SK-N-SH (cell line): Measurements from ENCODE around the gene GLYAT. TPM values are rescaled to one million over a fixed set of nuclear protein-coding genes. Genes with fewer than 3 reads are reported as not detected.
A peak's percentile ranks its signal among the peaks of the same experiment; 100 is the strongest.

Experiments
- CTCF ChIA-PET: fragments of 300-600, 350-600 bp; formaldehyde crosslinking; extraction: SDS; loops from one replicate; lab custom pipeline; 2021; lab: Yijun Ruan, JAX
- POLR2A ChIA-PET: fragments of 350-600 bp; sonication (Branson Sonifier 250); formaldehyde crosslinking; extraction: SDS; loops from one replicate; lab custom pipeline; 2020; ENCODE audit warnings: antibody characterized with exemption, inconsistent platforms; lab: Yijun Ruan, JAX
- DNase-seq: peaks from one replicate; pipeline ENCODE4 v3.0.0; 2012
- H2AFZ ChIP-seq: fragments of 200-600 bp; sonication (generic); 2 replicates; pipeline ENCODE4 v1.8.1; 2016; ENCODE audit warnings: antibody characterized with exemption, mild to moderate bottlenecking, low read depth
- H3F3A ChIP-seq: fragments of 200-600 bp; sonication (generic); replicated peaks from 2 replicates; pipeline ENCODE3; 2016; ENCODE audit warnings: antibody characterized with exemption, mild to moderate bottlenecking; ENCODE audit not compliant: insufficient read depth
- H3K27ac ChIP-seq, 2 experiments: fragments of 200-500 bp in 1 of 2; fragments of 200-600 bp in 1 of 2; sonication (Bioruptor generic) in 1 of 2; sonication (generic), shearing (Covaris generic) in 1 of 2; 2 replicates each; pipeline versions ENCODE4 v1.5.1 to v1.6.1; 2014 to 2016; ENCODE audit warnings: low read depth in 2 of 2, inconsistent platforms in 1 of 2, low read length in 1 of 2, mild to moderate bottlenecking in 1 of 2, mixed read lengths in 1 of 2
- H3K27me3 ChIP-seq: fragments of 200-600 bp; sonication (generic), shearing (Covaris generic); 2 replicates; pipeline ENCODE4 v1.6.1; 2016; ENCODE audit warnings: mixed run types; ENCODE audit not compliant: insufficient read depth
- H3K36me3 ChIP-seq, 2 experiments: fragments of 200-500 bp in 1 of 2; fragments of 200-600 bp in 1 of 2; sonication (Bioruptor generic) in 1 of 2; sonication (generic) in 1 of 2; replicated peaks in 1 of 2; 2 replicates each; pipeline versions ENCODE3 to v1.5.1; 2014 to 2016; ENCODE audit warnings: low read length in 1 of 2, mild to moderate bottlenecking in 1 of 2; ENCODE audit not compliant: insufficient read depth in 2 of 2, control insufficient read depth in 1 of 2
- H3K4me1 ChIP-seq, 2 experiments: fragments of 200-500 bp in 1 of 2; fragments of 200-600 bp in 1 of 2; sonication (Bioruptor generic) in 1 of 2; sonication (generic), shearing (Covaris generic) in 1 of 2; 2 replicates each; pipeline versions ENCODE4 v1.5.1 to v1.6.1; 2014 to 2016; ENCODE audit warnings: low read depth in 1 of 2, low read length in 1 of 2, mixed run types in 1 of 2; ENCODE audit not compliant: insufficient read depth in 2 of 2, control insufficient read depth in 1 of 2
- H3K4me2 ChIP-seq: fragments of 200-600 bp; sonication (generic), shearing (Covaris generic); 2 replicates; pipeline ENCODE4 v1.6.1; 2017; ENCODE audit warnings: mixed run types
- H3K4me3 ChIP-seq, 2 experiments: fragments of 200-500 bp in 1 of 2; fragments of 200-600 bp in 1 of 2; sonication (Bioruptor generic) in 1 of 2; sonication (generic), shearing (Covaris generic) in 1 of 2; 2 replicates each; pipeline versions ENCODE4 v1.5.1 to v1.8.1; 2014 to 2016; ENCODE audit warnings: low read depth in 2 of 2, inconsistent platforms in 1 of 2, low read length in 1 of 2, mild to moderate bottlenecking in 1 of 2, mixed read lengths in 1 of 2, moderate library complexity in 1 of 2
- H3K79me2 ChIP-seq: fragments of 200-600 bp; sonication (generic); 2 replicates; pipeline ENCODE4 v1.8.1; 2017; ENCODE audit warnings: mild to moderate bottlenecking; ENCODE audit not compliant: insufficient read depth
- H3K9ac ChIP-seq: fragments of 200-600 bp; sonication (generic); 2 replicates; pipeline ENCODE4 v1.6.1; 2017; ENCODE audit warnings: mixed run types
- H3K9me2 ChIP-seq: fragments of 200-600 bp; sonication (generic); 2 replicates; pipeline ENCODE4 v1.6.1; 2017; ENCODE audit warnings: mixed run types
- H3K9me3 ChIP-seq: fragments of 200-600 bp; sonication (generic); 2 replicates; pipeline ENCODE4 v1.6.1; 2017; ENCODE audit warnings: mixed run types, mild to moderate bottlenecking, moderate library complexity
- H4K20me1 ChIP-seq: fragments of 200-600 bp; sonication (generic); 2 replicates; pipeline ENCODE4 v1.6.1; 2017; ENCODE audit warnings: mild to moderate bottlenecking, mixed run types; ENCODE audit not compliant: insufficient read depth
- CTCF ChIP-seq: fragments of 200-600 bp; sonication (generic); IDR thresholded peaks from 2 replicates; pipeline ENCODE4 v1.6.1; 2017; ENCODE audit warnings: antibody characterized with exemption, mild to moderate bottlenecking, moderate library complexity
- ELF1 ChIP-seq: IDR thresholded peaks from 2 replicates; pipeline ENCODE4 v1.4.0; 2012
- EZH2phosphoT487 ChIP-seq: fragments of 200-600 bp; sonication (generic); IDR thresholded peaks from 2 replicates; pipeline ENCODE4 v1.6.1; 2017; ENCODE audit warnings: low read depth, mixed run types, mild to moderate bottlenecking, antibody characterized with exemption, moderate library complexity, borderline replicate concordance
- FOSL2 ChIP-seq: IDR thresholded peaks from 2 replicates; pipeline ENCODE4 v1.4.0; 2012; ENCODE audit warnings: low read depth, mild to moderate bottlenecking, moderate library complexity, borderline replicate concordance
- GATA2 ChIP-seq: sonication (generic); formaldehyde crosslinking; IDR thresholded peaks from 2 replicates; pipeline ENCODE4 v1.5.0; 2020; ENCODE audit warnings: mild to moderate bottlenecking, missing genetic modification reagents
- MEF2A ChIP-seq: IDR thresholded peaks from 2 replicates; pipeline ENCODE4 v1.4.0; 2012; ENCODE audit warnings: low read depth, borderline replicate concordance
- NFIC ChIP-seq: IDR thresholded peaks from 2 replicates; pipeline ENCODE4 v1.4.0; 2012; ENCODE audit warnings: borderline replicate concordance
- NRF1 ChIP-seq: IDR thresholded peaks from 2 replicates; pipeline ENCODE4 v1.6.1; 2012; ENCODE audit warnings: low read depth, mild to moderate bottlenecking, low read length
- POLR2AphosphoS5 ChIP-seq: IDR thresholded peaks from 2 replicates; pipeline ENCODE4 v1.6.1; 2012; ENCODE audit warnings: low read depth, low read length
- RAD21 ChIP-seq: IDR thresholded peaks from 2 replicates; pipeline ENCODE4 v1.6.1; 2012; ENCODE audit warnings: mild to moderate bottlenecking, low read length
- RXRA ChIP-seq: IDR thresholded peaks from 2 replicates; pipeline ENCODE4 v1.4.0; 2012; ENCODE audit warnings: low read depth, mild to moderate bottlenecking, borderline replicate concordance
- SMC3 ChIP-seq: IDR thresholded peaks from 2 replicates; pipeline ENCODE4 v1.6.1; 2012; ENCODE audit warnings: low read depth, low read length, improper control_type of control experiment
- WGBS: methylation state at CpG from one replicate; pipeline ENCODE4 v1.1.6; 2017; ENCODE audit warnings: low lambda C conversion rate; 5-methylcytosine and 5-hydroxymethylcytosine counted together
- polyA plus RNA-seq, 3 experiments: library from polyadenylated mRNA; depleted of rRNA; stranded (reverse); fragments of >200 nt; gene quantifications; 2 replicates each; pipeline ENCODE4 v1.2.3, GENCODE V29; 2012
- TF ChIP-seq, protein P1 (sequence below): IDR thresholded peaks from 2 replicates; pipeline ENCODE4 v1.4.0; 2012; ENCODE audit warnings: low read depth, borderline replicate concordance

Gene GLYAT
- polyA plus RNA-seq, 1 of the 3 experiments (the other 2 are of a cell fraction) = not detected

DNA sequence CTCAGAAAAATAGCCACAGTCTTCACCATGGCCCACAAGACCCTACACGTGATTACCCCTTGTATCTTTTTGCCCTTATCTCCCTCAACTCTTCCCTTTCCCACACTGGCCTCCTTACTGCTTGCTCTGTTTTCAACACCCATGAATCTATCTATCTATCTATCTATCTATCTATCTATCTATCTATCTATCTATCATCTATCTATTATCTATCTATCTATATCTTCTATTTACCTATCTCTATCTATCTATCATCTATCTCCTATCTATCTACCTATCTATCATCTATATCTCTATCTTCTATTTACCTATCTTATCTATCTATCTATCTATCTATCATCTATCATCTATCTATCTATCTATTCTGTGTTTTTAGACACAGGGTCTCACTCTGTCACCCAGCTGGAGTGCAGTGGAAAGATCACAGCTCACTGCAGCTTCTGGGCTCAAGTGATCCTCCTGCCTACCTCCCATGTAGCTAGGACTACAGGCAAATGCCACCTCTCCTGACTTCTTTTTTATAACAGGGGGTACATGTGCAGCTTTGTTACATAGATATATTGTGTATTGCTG lies 55.1 kb downstream of the GLYAT start:
- Histone ChIP-seq H3K4me2 (no peak overlapping the region), H3K27me3 (peaks cover 16% of the 10 kb centered on the region; the same call in 1 of the 2 replicates), H3K4me3 (no peak overlapping the region), H3K9ac (no peak overlapping the region), H4K20me1 (no peaks in the 10 kb centered on the region), H3K36me3 (no peaks in the 10 kb centered on the region), H3F3A (no peaks in the 10 kb centered on the region), H3K9me2 (no peaks in the 10 kb centered on the region), H3K9me3 (no peaks in the 10 kb centered on the region), H3K79me2 (no peaks in the 10 kb centered on the region), H3K4me1 (no peaks in the 10 kb centered on the region; a peak in 1 of 4 replicates), H3K27ac (no peak overlapping the region), H2AFZ (no peak overlapping the region)
- WGBS = 4% methylated on average over 1 of the region's 1 CpG
- ChIA-PET CTCF (interaction anchor here (0.8 to 1.4 kb wide), 3 partner anchors 13 to 112 kb away, joined by 3 to 4 read pairs (median 4); no protein-coding TSS in a partner anchor), POLR2A (no interaction called here)
- DNase-seq = no peak
- TF ChIP-seq ELF1 = no peak
- TF ChIP-seq, protein P1, sequence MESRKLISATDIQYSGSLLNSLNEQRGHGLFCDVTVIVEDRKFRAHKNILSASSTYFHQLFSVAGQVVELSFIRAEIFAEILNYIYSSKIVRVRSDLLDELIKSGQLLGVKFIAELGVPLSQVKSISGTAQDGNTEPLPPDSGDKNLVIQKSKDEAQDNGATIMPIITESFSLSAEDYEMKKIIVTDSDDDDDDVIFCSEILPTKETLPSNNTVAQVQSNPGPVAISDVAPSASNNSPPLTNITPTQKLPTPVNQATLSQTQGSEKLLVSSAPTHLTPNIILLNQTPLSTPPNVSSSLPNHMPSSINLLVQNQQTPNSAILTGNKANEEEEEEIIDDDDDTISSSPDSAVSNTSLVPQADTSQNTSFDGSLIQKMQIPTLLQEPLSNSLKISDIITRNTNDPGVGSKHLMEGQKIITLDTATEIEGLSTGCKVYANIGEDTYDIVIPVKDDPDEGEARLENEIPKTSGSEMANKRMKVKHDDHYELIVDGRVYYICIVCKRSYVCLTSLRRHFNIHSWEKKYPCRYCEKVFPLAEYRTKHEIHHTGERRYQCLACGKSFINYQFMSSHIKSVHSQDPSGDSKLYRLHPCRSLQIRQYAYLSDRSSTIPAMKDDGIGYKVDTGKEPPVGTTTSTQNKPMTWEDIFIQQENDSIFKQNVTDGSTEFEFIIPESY = no peak
- TF ChIP-seq EZH2phosphoT487 = no peak
- no peak for TF ChIP-seq GATA2 (CRISPR knock-in tag)
- TF ChIP-seq FOSL2 = no peak
- no peak for TF ChIP-seq NRF1
- TF ChIP-seq NFIC = no peak
- TF ChIP-seq RXRA = no peak

DNA sequence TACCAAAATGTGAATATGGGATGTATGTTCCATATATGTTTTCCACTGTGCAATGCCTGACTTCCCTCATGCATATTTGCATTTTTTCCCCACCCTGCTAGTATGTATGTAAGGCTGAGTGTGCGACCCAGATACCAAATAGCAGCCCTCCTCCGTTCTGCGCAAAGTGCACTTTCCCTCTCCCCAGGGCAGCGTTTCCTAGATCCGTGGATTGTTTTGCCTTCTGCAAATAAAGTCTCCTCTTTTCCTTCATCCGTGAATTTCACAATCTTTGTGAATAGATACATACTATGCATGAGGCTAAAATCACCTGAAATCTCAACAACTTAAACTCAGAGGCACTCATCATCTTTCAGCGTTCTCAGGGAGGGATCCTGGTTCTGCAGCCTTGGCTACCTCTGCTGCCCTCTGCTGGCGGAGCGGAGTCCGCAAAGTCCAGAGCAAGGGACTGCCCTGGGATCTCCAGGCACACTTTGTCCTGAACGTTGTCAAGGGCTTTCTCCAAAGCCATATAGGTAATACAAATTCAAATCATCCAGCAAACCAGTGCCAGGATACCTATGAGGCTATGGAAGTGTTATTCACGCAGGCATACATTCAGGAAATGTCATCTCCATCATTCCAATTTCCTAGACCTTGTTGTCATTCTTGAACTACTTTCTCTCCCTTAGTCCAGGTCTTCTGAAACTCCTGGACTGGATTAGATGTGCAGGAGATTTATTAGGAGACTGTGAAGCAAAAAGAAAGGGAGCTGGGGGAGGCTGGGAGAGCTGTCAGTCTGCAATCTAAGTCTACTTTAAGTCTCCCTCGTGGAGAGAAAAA lies 56.2 kb downstream of the GLYAT start:
- Histone ChIP-seq H3K4me1 (no peaks in the 10 kb centered on the region; a peak in 1 of 4 replicates), H3K9me3 (no peaks in the 10 kb centered on the region), H3K79me2 (no peaks in the 10 kb centered on the region), H3K27ac (no peak overlapping the region), H3F3A (no peaks in the 10 kb centered on the region), H3K36me3 (no peaks in the 10 kb centered on the region), H3K9me2 (no peaks in the 10 kb centered on the region), H3K9ac (no peak overlapping the region)
- 14% methylated on average over 13 of the region's 13 CpGs for WGBS
- peak; percentile 65 for DNase-seq
- ChIA-PET POLR2A (no interaction called here), CTCF (interaction anchor here (1.0 to 1.6 kb wide), 4 partner anchors 13 to 31 kb away, joined by 3 to 6 read pairs (median 4); no protein-coding TSS in a partner anchor)
- TF ChIP-seq FOSL2 = no peak
- TF ChIP-seq POLR2AphosphoS5 = no peak
- peak; percentile 74 for TF ChIP-seq SMC3
- peak; percentile 65 for TF ChIP-seq RAD21
- no peak for TF ChIP-seq MEF2A
- peak; percentile 97 for TF ChIP-seq CTCF
- TF ChIP-seq, all 33 proteins: peak for 3
- H4K20me1 ChIP-seq = no peaks in the 10 kb centered on the region
- peaks cover 16% of the 10 kb centered on the region; the same call in 1 of the 2 replicates for H3K27me3 ChIP-seq
- H3K4me2 ChIP-seq = no peak overlapping the region
- H3K4me3 ChIP-seq = no peak overlapping the region; a peak in 1 of 4 replicates
- no peak overlapping the region for H2AFZ ChIP-seq
